ENCODE results near the gene STAM.

Gene STAM

DNA sequence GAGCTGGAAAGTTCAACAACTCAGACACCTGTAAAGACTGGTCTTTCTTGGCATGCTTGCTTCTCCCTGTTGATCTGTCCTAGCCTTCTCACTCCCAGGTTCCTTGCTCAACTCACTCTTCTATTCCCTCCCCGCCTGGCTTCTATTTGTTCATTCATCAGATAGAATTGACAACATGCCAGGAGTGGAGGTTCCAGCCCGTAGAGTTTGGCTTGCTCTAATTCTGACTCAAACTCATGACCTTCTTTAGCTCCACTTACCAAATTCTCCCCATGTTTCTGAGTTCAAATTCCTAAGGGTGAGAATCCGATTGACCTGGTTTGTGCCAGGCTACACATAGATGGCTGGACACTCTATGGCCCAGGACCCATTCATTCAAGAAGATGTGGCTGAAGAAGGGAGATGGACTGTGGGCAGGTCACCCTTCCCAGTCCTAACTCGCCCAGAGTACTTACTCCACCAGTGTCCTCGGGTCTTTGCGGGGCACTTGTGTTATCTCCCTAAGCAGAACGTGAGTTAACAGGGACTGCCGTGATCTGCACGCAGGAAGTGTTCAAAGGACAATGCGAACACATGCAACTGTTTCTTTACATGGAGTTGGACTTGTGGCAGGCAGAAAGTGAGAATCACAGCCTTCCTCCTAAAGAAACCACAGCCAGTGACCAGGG, 104.1 kb downstream of the STAM start:
- in situ Hi-C loops (cut with MboI; ENCODE audit: low pct_unique_long_range_greater_than_20kb, low sequenced_read_pairs, unreplicated experiment), result no loop called here
- no peak for DNase-seq (ENCODE audit: low spot score)

DNA sequence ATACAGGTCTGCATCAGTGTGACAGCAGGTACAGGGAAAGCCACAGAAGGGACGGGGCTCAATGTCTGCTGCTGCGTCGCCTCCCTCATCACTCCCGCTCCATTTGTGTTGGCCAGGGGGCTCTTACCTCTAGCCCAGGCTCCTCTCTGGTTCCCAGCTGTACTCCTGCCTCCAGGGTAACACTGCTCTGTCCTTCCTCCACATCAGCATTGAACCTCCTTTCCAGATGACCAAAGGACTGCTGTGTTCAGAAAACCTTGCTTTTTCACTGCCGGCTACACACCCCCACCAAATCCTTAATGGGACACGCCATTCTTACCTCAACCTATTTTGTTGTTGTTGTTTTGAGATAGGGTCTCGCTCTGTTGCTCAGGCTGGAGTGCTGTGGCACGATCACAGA, 105.9 kb downstream of the STAM start:
- TF ChIP-seq, protein P1, sequence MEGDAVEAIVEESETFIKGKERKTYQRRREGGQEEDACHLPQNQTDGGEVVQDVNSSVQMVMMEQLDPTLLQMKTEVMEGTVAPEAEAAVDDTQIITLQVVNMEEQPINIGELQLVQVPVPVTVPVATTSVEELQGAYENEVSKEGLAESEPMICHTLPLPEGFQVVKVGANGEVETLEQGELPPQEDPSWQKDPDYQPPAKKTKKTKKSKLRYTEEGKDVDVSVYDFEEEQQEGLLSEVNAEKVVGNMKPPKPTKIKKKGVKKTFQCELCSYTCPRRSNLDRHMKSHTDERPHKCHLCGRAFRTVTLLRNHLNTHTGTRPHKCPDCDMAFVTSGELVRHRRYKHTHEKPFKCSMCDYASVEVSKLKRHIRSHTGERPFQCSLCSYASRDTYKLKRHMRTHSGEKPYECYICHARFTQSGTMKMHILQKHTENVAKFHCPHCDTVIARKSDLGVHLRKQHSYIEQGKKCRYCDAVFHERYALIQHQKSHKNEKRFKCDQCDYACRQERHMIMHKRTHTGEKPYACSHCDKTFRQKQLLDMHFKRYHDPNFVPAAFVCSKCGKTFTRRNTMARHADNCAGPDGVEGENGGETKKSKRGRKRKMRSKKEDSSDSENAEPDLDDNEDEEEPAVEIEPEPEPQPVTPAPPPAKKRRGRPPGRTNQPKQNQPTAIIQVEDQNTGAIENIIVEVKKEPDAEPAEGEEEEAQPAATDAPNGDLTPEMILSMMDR (IDR thresholded peaks at IDR 0.05; ENCODE audit: extremely low read depth, insufficient read depth, missing control alignments), result no peak
- in situ Hi-C loops (cut with MboI; ENCODE audit: low pct_unique_long_range_greater_than_20kb, low sequenced_read_pairs, unreplicated experiment), result no loop called here
- DNase-seq (ENCODE audit: low spot score), result no peak

More for the DNA sequence above, 104.1 kb downstream of the STAM start:
- TF ChIP-seq, protein P1 (IDR thresholded peaks at IDR 0.05; ENCODE audit: extremely low read depth, insufficient read depth, missing control alignments), result no peak

DNA sequence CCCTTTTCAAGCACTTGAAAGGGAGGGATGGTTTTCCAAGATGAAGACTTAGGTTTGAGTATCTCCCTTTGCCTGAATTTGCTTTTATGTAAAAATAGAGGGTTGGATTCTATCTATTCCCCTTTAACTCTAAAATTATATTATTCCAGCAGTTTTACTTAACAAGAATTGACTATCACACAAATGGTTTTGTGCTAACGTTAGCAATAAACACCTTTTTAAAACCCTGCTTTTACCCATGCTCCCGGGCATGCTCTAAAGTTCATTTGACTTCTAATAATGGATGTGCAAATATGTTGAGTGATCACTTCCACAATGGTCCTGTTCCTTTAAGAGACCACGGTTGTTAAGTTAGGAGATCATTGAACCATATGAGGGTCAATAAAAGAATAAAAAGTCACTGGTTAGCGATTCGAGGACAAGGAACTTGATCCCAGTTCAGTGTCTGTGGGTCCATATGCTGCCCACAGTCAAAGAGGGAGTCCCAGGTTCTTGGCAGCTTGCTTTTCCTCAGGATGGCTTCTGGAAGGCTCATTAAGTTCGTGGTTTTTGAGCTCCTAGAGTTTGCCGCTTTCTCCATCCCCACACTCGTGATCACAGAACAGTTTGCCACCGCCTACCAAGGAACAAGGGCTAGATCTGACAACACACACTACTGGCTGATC, 108.0 kb downstream of the STAM start, which contains the start of gene TMEM236:
TSS of gene TMEM236 (plus strand) at position 421 of the 665 bp plus-strand sequence. CDS start at position 516, 95 bp downstream.
- in situ Hi-C loops (cut with MboI; ENCODE audit: low pct_unique_long_range_greater_than_20kb, low sequenced_read_pairs, unreplicated experiment), result no loop called here

DNA sequence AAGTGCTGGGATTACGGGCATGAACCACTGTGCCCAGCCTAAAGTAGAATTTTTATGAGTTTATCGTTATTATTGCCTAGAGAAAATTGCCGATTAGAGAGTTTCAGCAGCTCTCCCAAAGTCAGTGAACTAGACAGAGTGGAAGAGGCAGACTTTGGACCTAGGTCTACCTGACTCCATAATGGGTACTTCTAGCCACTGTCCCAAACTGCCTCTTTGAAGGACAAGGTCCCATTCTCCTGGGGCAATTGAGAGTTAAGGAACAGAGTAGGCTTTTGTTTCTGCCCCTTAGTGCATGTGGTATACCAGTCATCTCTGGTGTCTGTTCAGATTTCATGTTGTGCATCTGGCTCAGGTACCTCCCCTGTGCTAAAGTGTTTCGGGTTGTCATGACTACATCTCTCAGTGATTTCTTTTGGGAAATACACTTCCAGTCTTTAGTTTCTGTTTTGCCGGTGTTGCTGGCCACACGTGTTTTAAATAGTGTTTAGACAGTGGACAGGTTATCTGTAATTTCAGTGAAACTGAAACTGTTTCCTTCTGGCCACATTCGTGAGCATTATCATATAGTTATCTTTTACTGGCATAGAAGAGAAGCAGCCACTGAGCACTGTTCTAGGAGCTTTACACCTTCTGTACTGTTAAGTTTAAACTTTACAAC, 112.7 kb downstream of the STAM start:
- in situ Hi-C loops (cut with MboI; ENCODE audit: low pct_unique_long_range_greater_than_20kb, low sequenced_read_pairs, unreplicated experiment), result no loop called here
- peak; percentile 76 for DNase-seq (ENCODE audit: low spot score)
- TF ChIP-seq, protein P1 (IDR thresholded peaks at IDR 0.05; ENCODE audit: extremely low read depth, insufficient read depth, missing control alignments), result no peak

More for the DNA sequence above, 108.0 kb downstream of the STAM start, which contains the start of gene TMEM236:
- TF ChIP-seq, protein P1 (IDR thresholded peaks at IDR 0.05; ENCODE audit: extremely low read depth, insufficient read depth, missing control alignments), result no peak
- no peak for DNase-seq (ENCODE audit: low spot score)

DNA sequence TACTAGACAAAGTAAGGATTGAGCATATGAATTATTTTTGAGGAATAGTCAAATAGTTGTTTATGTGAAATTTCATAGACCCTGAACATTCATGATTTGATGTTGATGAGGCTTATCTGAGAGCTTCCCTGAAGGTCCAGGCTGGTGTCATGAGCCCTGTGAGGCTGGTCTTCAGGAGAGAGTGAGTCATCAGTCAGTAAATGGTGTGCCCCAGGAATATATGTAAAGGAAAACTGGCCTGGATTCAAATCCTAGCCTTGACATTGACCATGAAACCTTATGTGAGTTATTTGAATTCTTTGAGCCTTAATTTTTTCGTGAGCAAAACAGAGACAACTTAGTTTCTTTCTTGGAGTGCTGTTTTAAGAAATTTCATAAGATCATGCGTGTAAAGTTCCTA, 114.2 kb downstream of the STAM start:
- in situ Hi-C loops (cut with MboI; ENCODE audit: low pct_unique_long_range_greater_than_20kb, low sequenced_read_pairs, unreplicated experiment), result no loop called here
- DNase-seq (ENCODE audit: low spot score), result no peak
- TF ChIP-seq, protein P1 (IDR thresholded peaks at IDR 0.05; ENCODE audit: extremely low read depth, insufficient read depth, missing control alignments), result no peak

DNA sequence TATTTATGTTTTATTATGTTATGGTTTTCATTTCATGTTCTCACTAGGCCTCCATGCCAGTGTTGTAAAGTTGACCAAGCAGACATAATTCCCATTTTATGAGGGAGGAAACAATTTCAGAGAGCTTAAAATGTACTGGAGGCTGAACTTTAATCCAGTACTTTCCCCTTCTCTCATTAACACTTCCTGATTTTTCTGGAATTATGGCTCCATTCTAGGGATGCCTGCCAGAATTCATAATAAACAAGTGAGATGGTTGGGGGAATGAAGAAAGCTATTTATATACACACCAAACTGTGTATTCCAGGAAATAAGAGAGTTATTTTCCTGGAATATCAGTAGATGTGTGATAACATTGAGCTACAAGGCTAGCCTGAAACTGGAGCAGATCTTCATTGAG, 114.9 kb downstream of the STAM start:
- TF ChIP-seq, protein P1 (IDR thresholded peaks at IDR 0.05; ENCODE audit: extremely low read depth, insufficient read depth, missing control alignments), result no peak
- in situ Hi-C loops (cut with MboI; ENCODE audit: low pct_unique_long_range_greater_than_20kb, low sequenced_read_pairs, unreplicated experiment), result no loop called here
- no peak for DNase-seq (ENCODE audit: low spot score)
